ENCODE data around the gene HDLBP. TPM values are rescaled to one million over a fixed set of nuclear protein-coding genes. Genes with fewer than 3 reads are reported as not detected.

Gene HDLBP
- total and polyA plus RNA-seq, 2 of the 4 experiments (the other 2 are of a cell fraction) = 648 to 1,165 TPM

- H3K18ac ChIP-seq (ENCODE audit: low read depth, low read length) = no peak overlapping the region
- TF ChIP-seq BHLHE40 (IDR thresholded peaks at IDR 0.05; ENCODE audit: low read depth, low read length) (no peak), NFE2L2 (IDR thresholded peaks at IDR 0.05; ENCODE audit: low read depth, low read length) (no peak), MXI1 (IDR thresholded peaks at IDR 0.05; ENCODE audit: borderline replicate concordance, low read depth, low read length) (no peak), RAD21 (IDR thresholded peaks at IDR 0.05; ENCODE audit: low read length) (no peak), SMC3 (IDR thresholded peaks at IDR 0.05; ENCODE audit: low read depth, low read length) (no peak), MAZ (IDR thresholded peaks at IDR 0.05; ENCODE audit: borderline replicate concordance, low read depth, low read length) (no peak), RFX5 (IDR thresholded peaks at IDR 0.05; ENCODE audit: low read depth, low read length) (no peak), MAFK (IDR thresholded peaks at IDR 0.05; ENCODE audit: low read depth, low read length) (no peak)
- TF ChIP-seq, protein P1, sequence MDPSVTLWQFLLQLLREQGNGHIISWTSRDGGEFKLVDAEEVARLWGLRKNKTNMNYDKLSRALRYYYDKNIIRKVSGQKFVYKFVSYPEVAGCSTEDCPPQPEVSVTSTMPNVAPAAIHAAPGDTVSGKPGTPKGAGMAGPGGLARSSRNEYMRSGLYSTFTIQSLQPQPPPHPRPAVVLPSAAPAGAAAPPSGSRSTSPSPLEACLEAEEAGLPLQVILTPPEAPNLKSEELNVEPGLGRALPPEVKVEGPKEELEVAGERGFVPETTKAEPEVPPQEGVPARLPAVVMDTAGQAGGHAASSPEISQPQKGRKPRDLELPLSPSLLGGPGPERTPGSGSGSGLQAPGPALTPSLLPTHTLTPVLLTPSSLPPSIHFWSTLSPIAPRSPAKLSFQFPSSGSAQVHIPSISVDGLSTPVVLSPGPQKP (IDR thresholded peaks at IDR 0.05; ENCODE audit: borderline replicate concordance, low read depth, low read length) = no peak
- H2BK15ac ChIP-seq (ENCODE audit: low read depth, low read length) = no peak overlapping the region
- no peak overlapping the region for H3K4ac ChIP-seq (ENCODE audit: low read depth, low read length)
- H3K9me3 ChIP-seq (ENCODE audit: control insufficient read depth, insufficient read depth, low read length) = no peaks in the 10 kb centered on the region
- WGBS, 2 experiments (ENCODE audit: extremely low coverage in 2 of 2, insufficient read length in 1 of 2) = no CpG with 5 or more reads among the region's 5 CpGs
- no peak overlapping the region for H3K23ac ChIP-seq (ENCODE audit: low read depth, low read length)
- peaks cover 17% of the 10 kb centered on the region for H3K36me3 ChIP-seq (ENCODE audit: control insufficient read depth, insufficient read depth, low read length)
- peaks cover 10% of the 10 kb centered on the region for H3K9me1 ChIP-seq (ENCODE audit: insufficient read depth, low read length)
- no peak overlapping the region for H4K8ac ChIP-seq (ENCODE audit: low read depth in 2 of 2, low read length in 2 of 2)
- no peak for DNase-seq
- H3K27me3 ChIP-seq (ENCODE audit: control insufficient read depth, insufficient read depth, low read length) = no peaks in the 10 kb centered on the region
- H3K4me1 ChIP-seq (ENCODE audit: control insufficient read depth, insufficient read depth, low read length) = peaks cover 4% of the 10 kb centered on the region
- no peak overlapping the region for H2AK5ac ChIP-seq (ENCODE audit: low read depth, low read length)
- no peak for ATAC-seq (ENCODE audit: low read depth)
- no peak overlapping the region for H2BK120ac ChIP-seq (ENCODE audit: low read depth, low read length)
- no peak overlapping the region for H4K5ac ChIP-seq (ENCODE audit: low read depth, low read length)
- no peak overlapping the region for H3K4me3 ChIP-seq (ENCODE audit: insufficient read depth, low read depth, low read length)
- no peak overlapping the region for H3K14ac ChIP-seq (replicated peaks; ENCODE audit: low read depth, low read length)
- H3K56ac ChIP-seq (ENCODE audit: extremely low read depth, insufficient read depth, low read length) = no peak overlapping the region
- dilution Hi-C loops (cut with HindIII; ENCODE audit: low sequenced_read_pairs, unreplicated experiment) = no loop called here
- in situ Hi-C loops (cut with MboI; ENCODE audit: low sequenced_read_pairs) = no loop called here
- peaks cover 15 to 44% of the 10 kb centered on the region in 2 experiments for H3K79me1 ChIP-seq (ENCODE audit: low read depth in 1 of 2, low read length in 2 of 2)
- H3K4me2 ChIP-seq (ENCODE audit: low read depth, low read length) = no peak overlapping the region
- no peak overlapping the region for H3K9ac ChIP-seq (ENCODE audit: low read depth, low read length)
- H2BK20ac ChIP-seq (ENCODE audit: low read depth, low read length) = no peak overlapping the region
- ChIA-PET CTCF (no interaction called here), POLR2A (ENCODE audit: unreplicated experiment) (no interaction called here)
- H2BK5ac ChIP-seq (ENCODE audit: low read depth, low read length, poor library complexity, severe bottlenecking) = no peak overlapping the region
- intact Hi-C loops (cut with micrococcal nuclease) = no loop called here
- no peak overlapping the region for H3K27ac ChIP-seq (ENCODE audit: insufficient read depth, low read length)
- BruUV-seq (replicated peaks) = no TSS peak
- peaks cover 78% of the 10 kb centered on the region for H4K20me1 ChIP-seq (ENCODE audit: insufficient read depth, low read length)
- no peak overlapping the region for H2AFZ ChIP-seq (replicated peaks; ENCODE audit: low read length, poor library complexity)
- no peak overlapping the region for H4K91ac ChIP-seq (ENCODE audit: insufficient read depth, low read depth, low read length)
- no peak overlapping the region for H2AK9ac ChIP-seq (replicated peaks; ENCODE audit: low read depth, low read length, poor library complexity)
Observed at GRCh38 chr2:241323778-241324177, 8.3 kb upstream of the HDLBP start.
